ENCODE data around the gene OR6M1.

- TF ChIP-seq CTCF (IDR thresholded peaks at IDR 0.05) (no peak), POLR2A (IDR thresholded peaks at IDR 0.05) (no peak)
Observed at GRCh38 chr11:123852321-123852720, 46.2 kb upstream of the OR6M1 start.

All from thyroid gland (tissue), 4 donors.